GM12878 (cell line): Measurements from ENCODE around the gene HEYL. TPM values are rescaled to one million over a fixed set of nuclear protein-coding genes. Genes with fewer than 3 reads are reported as not detected.

Source experiments
- ATAC-seq: fragments of 200-7000 bp; cut with Tn5 transposase; 3 replicates; pipeline ENCODE4 v1.9.1; 2020; ENCODE audit warnings: mild to moderate bottlenecking, moderate library complexity
- BruUV-seq: library from RNA; stranded (reverse); fragments of 400-500 nt; replicated peaks from 2 replicates; lab custom pipeline; 2021; lab: Mats Ljungman, UMichigan
- CTCF ChIA-PET: fragments of 300-600 bp; sonication (Branson Sonifier 250); formaldehyde crosslinking; extraction: SDS; loops from one replicate; lab custom pipeline; 2021; ENCODE audit warnings: inconsistent platforms; lab: Yijun Ruan, JAX
- POLR2A ChIA-PET: fragments of 350-600 bp; formaldehyde crosslinking; extraction: SDS; loops from one replicate; lab custom pipeline; 2021; ENCODE audit warnings: inconsistent platforms; lab: Charles Lee
- RAD21 ChIA-PET: fragments of 300-600 bp; sonication (Branson Sonifier 250); formaldehyde crosslinking; loops from one replicate; lab custom pipeline; 2023; ENCODE audit warnings: antibody characterized with exemption; ENCODE audit not compliant: unreplicated experiment; lab: Charles Lee
- SMC1A ChIA-PET: fragments of 300-600 bp; sonication (Branson Sonifier 250); formaldehyde crosslinking; loops from one replicate; lab custom pipeline; 2023; ENCODE audit not compliant: unreplicated experiment, uncharacterized antibody; lab: Charles Lee
- DNase-seq: peaks from one replicate; pipeline ENCODE4 v3.0.0-alpha.2; 2011; ENCODE audit warnings: low read depth, low spot score
- FAIRE-seq: peaks from 3 replicates; lab custom pipeline; 2011; peaks lifted over from hg19 to GRCh38; lab: Jason Lieb, UNC
- H2AFZ ChIP-seq: 2 replicates; pipeline ENCODE4 v1.6.0; 2011; ENCODE audit warnings: low read depth, low read length, control low read depth; ENCODE audit not compliant: control insufficient read depth
- H3K27ac ChIP-seq: 2 replicates; pipeline ENCODE4 v1.5.1; 2011; ENCODE audit warnings: control low read depth; ENCODE audit not compliant: control insufficient read depth, insufficient read depth
- H3K27me3 ChIP-seq, 2 experiments: replicated peaks in 1 of 2; 2 replicates each; pipeline versions ENCODE4 v1.6.0 to v1.6.1; 2011; ENCODE audit warnings: low read length in 1 of 2; ENCODE audit not compliant: control insufficient read depth in 2 of 2, insufficient read depth in 2 of 2
- H3K36me3 ChIP-seq, 2 experiments: 2 replicates each; pipeline ENCODE4 v1.5.1; 2011; ENCODE audit warnings: low read length in 1 of 2; ENCODE audit not compliant: control insufficient read depth in 2 of 2, insufficient read depth in 2 of 2
- H3K4me1 ChIP-seq: 2 replicates; pipeline ENCODE4 v1.6.1; 2011; ENCODE audit warnings: mild to moderate bottlenecking, low read length, moderate library complexity, mixed read lengths; ENCODE audit not compliant: control insufficient read depth, insufficient read depth
- H3K4me2 ChIP-seq: 2 replicates; pipeline ENCODE4 v1.6.0; 2011; ENCODE audit warnings: control low read depth; ENCODE audit not compliant: control insufficient read depth, insufficient read depth
- H3K4me3 ChIP-seq: fragments of 200-600 bp; sonication (generic); 2 replicates; pipeline ENCODE4 v1.5.1; 2016
- H3K79me2 ChIP-seq: 2 replicates; pipeline ENCODE4 v1.6.0; 2011; ENCODE audit warnings: low read length; ENCODE audit not compliant: control insufficient read depth, insufficient read depth
- H3K9ac ChIP-seq: 2 replicates; pipeline ENCODE4 v1.8.0; 2011; ENCODE audit warnings: low read length, control low read depth, mixed read lengths; ENCODE audit not compliant: control insufficient read depth, insufficient read depth
- H3K9me3 ChIP-seq: replicated peaks from 3 replicates; pipeline ENCODE4 v1.5.1; 2011; ENCODE audit warnings: mild to moderate bottlenecking, low read length; ENCODE audit not compliant: control insufficient read depth, insufficient read depth
- H4K20me1 ChIP-seq: 2 replicates; pipeline ENCODE4 v1.6.0; 2011; ENCODE audit not compliant: control insufficient read depth, insufficient read depth
- BMI1 ChIP-seq: fragments of 450-650 bp; IDR thresholded peaks from 2 replicates; pipeline ENCODE4 v1.6.1; 2016; ENCODE audit warnings: mild to moderate bottlenecking, moderate library complexity, borderline replicate concordance
- WGBS: methylation state at CpG from one replicate; pipeline ENCODE4 v1.1.6; 2016; ENCODE audit warnings: low lambda C conversion rate; ENCODE audit not compliant: insufficient replicate concordance, insufficient coverage; ENCODE audit errors: missing lambda C conversion rate; 5-methylcytosine and 5-hydroxymethylcytosine counted together
- in situ Hi-C: fragments of 300-500 bp; cut with MboI; formaldehyde crosslinking; loops from 9 replicates; pipeline ENCODE4 v1.14.3; 2018; ENCODE audit warnings: mixed read lengths
- intact Hi-C: fragments of 100-400 bp; cut with micrococcal nuclease; formaldehyde crosslinking; loops from one replicate; pipeline ENCODE4 v1.14.2; 2022; ENCODE audit not compliant: unreplicated experiment
- polyA plus RNA-seq, 11 experiments: library from polyadenylated mRNA; depleted of rRNA in 4 of 11; unstranded in 6 of 11; stranded (reverse) in 5 of 11; fragments of >200 nt; fragmentation: Nextera tagmentation in 4 of 11; fragmentation: Illumina TruSeq in 1 of 11; extraction: Ambion mirVana in 4 of 11; extraction: Trizol in 1 of 11; gene quantifications; 1 replicate in 1 of 11; 2 replicates in 10 of 11; pipeline versions ENCODE4 v1.2.1 to v1.2.3, GENCODE V29; 2011 to 2016; ENCODE audit warnings: inconsistent platforms in 2 of 11, missing spikeins in 2 of 11, low read depth in 1 of 11
- total RNA-seq, 4 experiments: library from RNA; depleted of rRNA in 3 of 4; stranded (reverse); fragments of >200 nt in 3 of 4; fragmentation: Illumina TruSeq in 1 of 4; extraction: Trizol in 1 of 4; gene quantifications; 2 replicates each; pipeline versions ENCODE4 v1.2.1 to v1.2.3, GENCODE V29; 2013 to 2021
- TF ChIP-seq, protein P1 (sequence below): fragments of 150-350 bp; IDR thresholded peaks from 2 replicates; pipeline ENCODE4 v1.6.1; 2016; ENCODE audit warnings: low read depth, low read length
- TF ChIP-seq, protein P2 (sequence below): IDR thresholded peaks from 2 replicates; pipeline ENCODE4 v1.6.1; 2012; ENCODE audit warnings: improper control_type of control experiment, low read depth, low read length; ENCODE audit not compliant: insufficient replicate concordance
- TF ChIP-seq, protein P3 (sequence below): IDR thresholded peaks from 2 replicates; pipeline ENCODE4 v1.6.1; 2011; ENCODE audit warnings: low read depth, mild to moderate bottlenecking, low read length, moderate library complexity, borderline replicate concordance; ENCODE audit errors: extremely low read depth

The HEYL gene
- total and polyA plus RNA-seq, 10 of the 15 experiments (the other 5 are each of a cell fraction or from before 2014, with no cell fraction given) = under 0.01 to 0.04 TPM; not detected in 8

DNA sequence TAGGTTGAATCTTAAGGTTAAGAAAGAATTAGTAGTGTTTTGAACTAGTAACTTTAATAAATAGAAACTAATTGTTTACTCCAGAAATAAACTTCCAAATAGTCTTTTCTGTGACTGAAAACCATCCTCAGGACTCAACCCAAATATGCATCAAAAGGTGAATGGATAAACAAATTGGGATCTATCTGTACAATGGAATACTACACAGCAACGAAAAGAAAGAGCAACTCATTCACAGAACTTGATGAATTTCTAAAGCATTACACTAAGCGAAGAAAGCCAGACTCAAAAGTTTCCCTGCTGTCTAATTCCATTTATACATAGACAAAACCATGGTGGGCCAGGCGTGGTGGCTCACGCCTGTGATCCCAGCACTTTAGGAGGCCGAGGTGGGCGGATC is 25.0 kb downstream of the HEYL start (continued):
- TF ChIP-seq, protein P1, sequence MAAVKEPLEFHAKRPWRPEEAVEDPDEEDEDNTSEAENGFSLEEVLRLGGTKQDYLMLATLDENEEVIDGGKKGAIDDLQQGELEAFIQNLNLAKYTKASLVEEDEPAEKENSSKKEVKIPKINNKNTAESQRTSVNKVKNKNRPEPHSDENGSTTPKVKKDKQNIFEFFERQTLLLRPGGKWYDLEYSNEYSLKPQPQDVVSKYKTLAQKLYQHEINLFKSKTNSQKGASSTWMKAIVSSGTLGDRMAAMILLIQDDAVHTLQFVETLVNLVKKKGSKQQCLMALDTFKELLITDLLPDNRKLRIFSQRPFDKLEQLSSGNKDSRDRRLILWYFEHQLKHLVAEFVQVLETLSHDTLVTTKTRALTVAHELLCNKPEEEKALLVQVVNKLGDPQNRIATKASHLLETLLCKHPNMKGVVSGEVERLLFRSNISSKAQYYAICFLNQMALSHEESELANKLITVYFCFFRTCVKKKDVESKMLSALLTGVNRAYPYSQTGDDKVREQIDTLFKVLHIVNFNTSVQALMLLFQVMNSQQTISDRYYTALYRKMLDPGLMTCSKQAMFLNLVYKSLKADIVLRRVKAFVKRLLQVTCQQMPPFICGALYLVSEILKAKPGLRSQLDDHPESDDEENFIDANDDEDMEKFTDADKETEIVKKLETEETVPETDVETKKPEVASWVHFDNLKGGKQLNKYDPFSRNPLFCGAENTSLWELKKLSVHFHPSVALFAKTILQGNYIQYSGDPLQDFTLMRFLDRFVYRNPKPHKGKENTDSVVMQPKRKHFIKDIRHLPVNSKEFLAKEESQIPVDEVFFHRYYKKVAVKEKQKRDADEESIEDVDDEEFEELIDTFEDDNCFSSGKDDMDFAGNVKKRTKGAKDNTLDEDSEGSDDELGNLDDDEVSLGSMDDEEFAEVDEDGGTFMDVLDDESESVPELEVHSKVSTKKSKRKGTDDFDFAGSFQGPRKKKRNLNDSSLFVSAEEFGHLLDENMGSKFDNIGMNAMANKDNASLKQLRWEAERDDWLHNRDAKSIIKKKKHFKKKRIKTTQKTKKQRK = no peak
- no peak for TF ChIP-seq BMI1

DNA sequence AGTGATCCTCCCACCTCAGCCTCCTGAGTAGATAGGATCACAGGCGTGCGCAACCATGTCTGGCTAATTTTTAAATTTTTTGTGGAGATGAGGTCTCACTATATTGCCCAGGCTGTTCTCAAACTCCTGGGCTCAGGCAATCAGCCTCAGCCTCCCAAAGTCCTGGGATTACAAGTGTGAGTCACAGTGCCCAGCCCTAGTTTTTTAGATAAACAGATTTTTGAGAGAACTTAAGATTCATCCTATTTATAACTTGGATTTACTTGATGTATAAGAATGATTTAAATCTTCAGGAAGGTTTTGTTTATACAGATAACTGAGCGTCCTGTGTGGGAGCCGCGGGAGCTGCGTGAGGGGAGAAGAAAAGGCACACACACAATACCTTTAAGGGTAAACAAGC is 26.2 kb downstream of the HEYL start:
- ATAC-seq (no peak), DNase-seq (no peak), FAIRE-seq (no peak)
- SMC1A ChIA-PET = interaction anchor here (0.8 kb wide), 1 partner anchor 103 kb away, joined by 3 read pairs; no protein-coding TSS in a partner anchor
- no TSS peak for BruUV-seq
- Histone ChIP-seq H2AFZ (no peak overlapping the region), H3K9ac (no peak overlapping the region), H3K4me3 (no peak overlapping the region), H3K4me2 (no peak overlapping the region), H3K27ac (no peak overlapping the region), H3K4me1 (no peaks in the 10 kb centered on the region), H3K36me3 (no peaks in the 10 kb centered on the region), H3K27me3 (no peaks in the 10 kb centered on the region), H3K79me2 (no peaks in the 10 kb centered on the region), H3K9me3 (no peaks in the 10 kb centered on the region), H4K20me1 (no peaks in the 10 kb centered on the region)
- RAD21 ChIA-PET = no interaction called here
- in situ Hi-C loops (no loop called here), intact Hi-C loops (no loop called here)
- TF ChIP-seq, protein P2, sequence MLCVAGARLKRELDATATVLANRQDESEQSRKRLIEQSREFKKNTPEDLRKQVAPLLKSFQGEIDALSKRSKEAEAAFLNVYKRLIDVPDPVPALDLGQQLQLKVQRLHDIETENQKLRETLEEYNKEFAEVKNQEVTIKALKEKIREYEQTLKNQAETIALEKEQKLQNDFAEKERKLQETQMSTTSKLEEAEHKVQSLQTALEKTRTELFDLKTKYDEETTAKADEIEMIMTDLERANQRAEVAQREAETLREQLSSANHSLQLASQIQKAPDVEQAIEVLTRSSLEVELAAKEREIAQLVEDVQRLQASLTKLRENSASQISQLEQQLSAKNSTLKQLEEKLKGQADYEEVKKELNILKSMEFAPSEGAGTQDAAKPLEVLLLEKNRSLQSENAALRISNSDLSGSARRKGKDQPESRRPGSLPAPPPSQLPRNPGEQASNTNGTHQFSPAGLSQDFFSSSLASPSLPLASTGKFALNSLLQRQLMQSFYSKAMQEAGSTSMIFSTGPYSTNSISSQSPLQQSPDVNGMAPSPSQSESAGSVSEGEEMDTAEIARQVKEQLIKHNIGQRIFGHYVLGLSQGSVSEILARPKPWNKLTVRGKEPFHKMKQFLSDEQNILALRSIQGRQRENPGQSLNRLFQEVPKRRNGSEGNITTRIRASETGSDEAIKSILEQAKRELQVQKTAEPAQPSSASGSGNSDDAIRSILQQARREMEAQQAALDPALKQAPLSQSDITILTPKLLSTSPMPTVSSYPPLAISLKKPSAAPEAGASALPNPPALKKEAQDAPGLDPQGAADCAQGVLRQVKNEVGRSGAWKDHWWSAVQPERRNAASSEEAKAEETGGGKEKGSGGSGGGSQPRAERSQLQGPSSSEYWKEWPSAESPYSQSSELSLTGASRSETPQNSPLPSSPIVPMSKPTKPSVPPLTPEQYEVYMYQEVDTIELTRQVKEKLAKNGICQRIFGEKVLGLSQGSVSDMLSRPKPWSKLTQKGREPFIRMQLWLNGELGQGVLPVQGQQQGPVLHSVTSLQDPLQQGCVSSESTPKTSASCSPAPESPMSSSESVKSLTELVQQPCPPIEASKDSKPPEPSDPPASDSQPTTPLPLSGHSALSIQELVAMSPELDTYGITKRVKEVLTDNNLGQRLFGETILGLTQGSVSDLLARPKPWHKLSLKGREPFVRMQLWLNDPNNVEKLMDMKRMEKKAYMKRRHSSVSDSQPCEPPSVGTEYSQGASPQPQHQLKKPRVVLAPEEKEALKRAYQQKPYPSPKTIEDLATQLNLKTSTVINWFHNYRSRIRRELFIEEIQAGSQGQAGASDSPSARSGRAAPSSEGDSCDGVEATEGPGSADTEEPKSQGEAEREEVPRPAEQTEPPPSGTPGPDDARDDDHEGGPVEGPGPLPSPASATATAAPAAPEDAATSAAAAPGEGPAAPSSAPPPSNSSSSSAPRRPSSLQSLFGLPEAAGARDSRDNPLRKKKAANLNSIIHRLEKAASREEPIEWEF = no peak
- TF ChIP-seq, protein P3, sequence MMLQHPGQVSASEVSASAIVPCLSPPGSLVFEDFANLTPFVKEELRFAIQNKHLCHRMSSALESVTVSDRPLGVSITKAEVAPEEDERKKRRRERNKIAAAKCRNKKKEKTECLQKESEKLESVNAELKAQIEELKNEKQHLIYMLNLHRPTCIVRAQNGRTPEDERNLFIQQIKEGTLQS = no peak
- POLR2A ChIA-PET = no interaction called here
- CTCF ChIA-PET = interaction anchor here (1.0 to 11.5 kb wide), 2 partner anchors 44 to 141 kb away, joined by 3 to 312 read pairs; no protein-coding TSS in a partner anchor
- WGBS = 81% methylated on average over 6 of the region's 6 CpGs
